ENCODE results near the gene UCK1.

UCK1 gene

DNA sequence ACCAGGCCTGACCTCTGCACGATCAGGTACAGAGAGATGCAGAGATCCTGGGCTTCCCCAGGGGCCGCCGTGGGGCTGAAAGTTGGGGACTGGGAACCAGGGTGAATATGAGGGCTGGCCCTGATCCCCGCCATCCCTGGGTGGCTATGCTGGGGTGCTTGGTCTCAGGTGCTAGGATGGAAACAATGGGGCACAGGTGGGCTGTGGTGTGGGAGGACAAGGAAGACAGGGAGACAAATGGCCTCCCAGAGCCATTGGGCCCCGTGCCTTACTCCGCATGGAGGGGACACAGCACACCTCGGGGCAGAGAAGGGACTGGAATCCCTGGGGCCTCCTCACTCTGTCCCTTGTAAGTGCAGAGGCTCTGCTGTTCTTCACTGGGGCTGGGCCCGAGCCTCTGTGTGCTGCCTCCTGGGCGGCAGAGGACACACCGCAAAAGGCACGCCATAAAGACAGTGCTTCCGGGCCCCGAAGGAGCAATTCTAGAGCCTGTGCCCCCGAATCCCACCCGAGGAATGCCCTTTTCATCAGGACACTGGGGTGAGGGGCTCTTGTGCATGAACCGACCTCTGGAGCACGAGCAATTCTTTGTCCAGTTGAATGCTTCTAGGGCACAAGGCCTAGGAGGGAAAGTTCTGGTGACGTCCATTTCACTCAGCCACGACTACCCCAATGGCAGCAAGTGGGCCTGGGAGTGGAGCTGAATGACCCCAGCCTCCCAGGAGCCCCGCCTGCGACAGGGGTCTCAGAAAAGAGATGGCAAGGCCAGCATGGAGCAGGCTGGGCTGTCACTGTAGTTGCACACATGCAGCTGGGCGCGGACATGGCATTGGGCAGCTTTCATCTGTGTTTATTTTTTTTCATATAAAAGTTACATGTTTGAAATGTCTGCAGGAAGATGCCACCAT lies 45.1 kb upstream of the UCK1 start:
- TF ChIP-seq, protein P1, sequence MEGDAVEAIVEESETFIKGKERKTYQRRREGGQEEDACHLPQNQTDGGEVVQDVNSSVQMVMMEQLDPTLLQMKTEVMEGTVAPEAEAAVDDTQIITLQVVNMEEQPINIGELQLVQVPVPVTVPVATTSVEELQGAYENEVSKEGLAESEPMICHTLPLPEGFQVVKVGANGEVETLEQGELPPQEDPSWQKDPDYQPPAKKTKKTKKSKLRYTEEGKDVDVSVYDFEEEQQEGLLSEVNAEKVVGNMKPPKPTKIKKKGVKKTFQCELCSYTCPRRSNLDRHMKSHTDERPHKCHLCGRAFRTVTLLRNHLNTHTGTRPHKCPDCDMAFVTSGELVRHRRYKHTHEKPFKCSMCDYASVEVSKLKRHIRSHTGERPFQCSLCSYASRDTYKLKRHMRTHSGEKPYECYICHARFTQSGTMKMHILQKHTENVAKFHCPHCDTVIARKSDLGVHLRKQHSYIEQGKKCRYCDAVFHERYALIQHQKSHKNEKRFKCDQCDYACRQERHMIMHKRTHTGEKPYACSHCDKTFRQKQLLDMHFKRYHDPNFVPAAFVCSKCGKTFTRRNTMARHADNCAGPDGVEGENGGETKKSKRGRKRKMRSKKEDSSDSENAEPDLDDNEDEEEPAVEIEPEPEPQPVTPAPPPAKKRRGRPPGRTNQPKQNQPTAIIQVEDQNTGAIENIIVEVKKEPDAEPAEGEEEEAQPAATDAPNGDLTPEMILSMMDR (conservative IDR thresholded peaks at IDR 0.05), result no peak
- no peak for TF ChIP-seq ZFX (IDR thresholded peaks at IDR 0.05)

DNA sequence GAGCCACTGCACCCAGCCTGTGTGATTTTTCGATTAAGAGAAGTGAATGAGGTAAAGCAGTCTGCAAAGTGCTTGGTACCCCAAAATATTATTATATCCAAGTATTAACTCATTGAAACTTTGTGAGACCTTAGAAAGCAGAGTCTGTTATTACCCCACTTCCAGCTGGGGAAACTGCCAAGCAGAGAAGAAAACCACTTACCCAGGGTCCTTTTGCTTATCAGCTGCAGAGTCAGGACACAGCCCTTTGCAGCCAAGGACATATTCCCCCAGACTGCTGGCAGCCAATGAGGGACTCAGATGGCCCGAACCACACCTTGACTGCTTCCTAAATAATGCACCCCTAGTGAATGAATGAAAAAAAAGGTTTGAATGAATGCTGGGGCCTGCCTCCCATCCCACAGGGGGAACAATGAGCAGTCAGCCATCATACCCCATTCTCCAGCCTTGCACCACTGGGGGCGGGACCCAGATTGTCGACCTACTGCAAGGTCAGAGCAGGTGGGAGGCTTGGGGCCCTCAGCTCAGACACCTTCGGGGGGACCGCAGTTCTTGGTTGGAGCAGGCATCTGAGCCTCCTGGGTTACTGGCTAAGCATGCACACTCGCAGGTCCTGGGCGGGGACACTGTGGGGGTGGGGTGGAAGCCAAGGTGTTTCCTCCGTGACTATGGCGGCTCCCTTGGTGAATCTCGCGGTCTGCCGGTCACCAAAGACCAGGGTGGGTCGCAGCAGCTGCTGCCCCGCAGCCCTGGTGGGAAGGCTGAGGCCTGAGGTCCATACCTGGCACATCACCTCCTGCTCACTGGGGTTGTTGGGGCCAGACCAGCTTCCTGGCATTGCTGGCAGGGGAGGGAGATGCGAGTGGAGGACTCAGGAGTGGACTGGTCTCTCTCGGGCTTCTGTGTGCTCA lies 43.9 kb upstream of the UCK1 start:
- no peak for TF ChIP-seq ZFX (IDR thresholded peaks at IDR 0.05)
- TF ChIP-seq, protein P1 (conservative IDR thresholded peaks at IDR 0.05), result no peak
- no peak overlapping the region for H3K27ac ChIP-seq

More for the DNA sequence above, 45.1 kb upstream of the UCK1 start:
- H3K27ac ChIP-seq, result no peak overlapping the region

DNA sequence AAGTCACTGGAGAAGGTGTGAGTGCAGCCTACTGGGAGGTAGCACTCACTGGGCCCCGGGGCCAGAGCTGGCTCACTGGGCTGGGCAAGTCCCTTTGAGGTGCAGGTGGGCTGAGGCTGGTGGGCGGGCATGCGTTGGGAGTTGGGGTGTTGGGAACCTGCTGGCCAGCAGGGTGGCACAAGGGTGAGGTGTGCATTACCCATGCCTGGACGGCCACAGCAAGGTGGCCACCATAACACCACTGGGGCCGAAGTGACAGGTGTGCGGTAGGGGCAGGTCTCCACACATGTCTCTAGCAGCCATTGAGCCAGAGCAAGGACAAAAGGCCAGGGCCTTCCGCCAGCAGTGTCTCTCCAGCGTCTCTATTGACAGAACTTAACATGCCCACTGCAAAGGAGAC lies 36.8 kb upstream of the UCK1 start:
- TF ChIP-seq ZFX (IDR thresholded peaks at IDR 0.05), result no peak
- TF ChIP-seq, protein P1 (conservative IDR thresholded peaks at IDR 0.05), result no peak
- H3K27ac ChIP-seq, result no peak overlapping the region

DNA sequence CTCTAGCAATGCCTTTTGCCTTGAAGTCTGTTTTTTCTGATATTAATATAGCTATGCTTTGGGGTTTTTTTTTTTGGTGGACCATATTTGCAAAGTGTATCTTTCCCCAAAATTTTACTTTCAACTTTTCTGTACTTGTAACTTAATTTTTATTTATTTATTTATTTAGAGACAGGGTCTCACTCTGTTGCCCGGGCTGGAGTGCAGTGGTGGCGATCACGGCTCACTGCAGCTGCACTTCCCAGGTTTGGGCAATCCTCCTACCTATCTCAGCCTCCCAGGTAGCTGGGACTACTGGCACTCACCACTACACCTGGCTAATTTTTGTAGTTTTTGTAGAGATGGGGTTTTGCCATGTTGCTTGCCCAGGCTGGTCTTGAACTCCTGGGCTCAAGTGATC lies 35.1 kb upstream of the UCK1 start:
- no peak overlapping the region for H3K27ac ChIP-seq
- TF ChIP-seq, protein P1 (conservative IDR thresholded peaks at IDR 0.05), result no peak
- no peak for TF ChIP-seq ZFX (IDR thresholded peaks at IDR 0.05)

DNA sequence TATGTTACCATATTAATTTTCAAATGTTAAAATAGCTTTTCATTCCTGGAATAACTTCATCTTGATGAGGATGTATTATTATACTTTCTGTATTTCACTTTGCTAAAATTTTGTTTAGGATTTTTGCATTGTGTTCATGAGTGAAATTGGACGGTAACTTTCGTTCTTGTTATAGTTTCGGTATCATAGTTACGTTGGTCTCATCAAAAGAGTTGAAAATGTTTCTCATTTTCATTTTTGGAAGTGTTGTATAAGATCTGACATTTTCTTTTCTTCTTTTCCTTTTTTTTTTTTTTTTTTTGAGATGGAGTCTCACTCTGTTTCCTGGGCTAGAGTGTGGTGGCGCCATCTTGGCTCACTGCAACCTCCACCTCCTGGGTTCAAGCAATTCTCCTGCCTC lies 34.3 kb upstream of the UCK1 start:
- TF ChIP-seq, protein P1 (conservative IDR thresholded peaks at IDR 0.05), result no peak
- no peak for TF ChIP-seq ZFX (IDR thresholded peaks at IDR 0.05)
- H3K27ac ChIP-seq, result no peak overlapping the region

DNA sequence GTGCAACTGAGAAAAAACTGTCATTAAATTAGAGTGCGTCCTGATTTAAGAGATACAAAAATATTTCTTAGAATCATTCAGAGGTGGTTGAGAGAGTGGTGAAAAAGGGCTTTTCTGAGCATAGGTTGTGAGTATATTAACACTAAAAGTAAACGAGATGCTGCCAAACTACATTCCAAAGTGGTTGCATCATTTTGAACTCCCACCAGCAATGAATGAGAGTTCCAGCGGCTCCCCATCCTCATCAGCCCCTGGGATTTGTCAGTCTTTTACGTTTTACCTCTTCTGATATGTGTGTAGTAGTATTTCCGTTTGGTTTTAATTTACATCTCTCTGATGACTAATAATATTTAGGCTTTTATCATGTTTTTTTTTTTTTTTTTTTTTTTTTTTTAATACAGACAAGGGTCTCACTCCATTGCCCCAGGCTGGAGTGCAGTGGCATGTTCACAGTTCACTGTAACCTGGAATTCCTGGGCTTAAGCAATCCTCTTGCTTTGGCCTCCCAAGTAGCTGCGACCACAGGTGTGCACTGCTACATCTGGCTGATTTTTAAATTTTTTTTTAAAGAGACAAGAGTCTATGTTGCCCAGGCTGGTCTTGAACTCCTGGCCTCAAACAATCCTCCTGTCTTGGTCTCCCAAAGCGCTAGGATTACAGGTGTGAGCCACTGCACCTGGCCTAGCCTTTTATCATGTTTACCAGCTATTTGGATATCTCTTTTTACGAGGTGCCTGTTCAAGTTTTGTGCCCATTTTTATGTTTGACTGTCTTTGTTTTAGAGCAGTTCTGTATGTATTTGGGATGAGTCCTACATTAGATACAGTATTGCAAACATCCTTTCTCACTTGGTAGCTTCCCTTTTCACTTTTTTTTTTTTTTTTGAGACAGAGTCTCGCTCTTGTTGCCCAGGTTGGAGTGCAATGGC lies 31.2 kb upstream of the UCK1 start:
- H3K27ac ChIP-seq, result no peak overlapping the region
- no peak for TF ChIP-seq ZFX (IDR thresholded peaks at IDR 0.05)
- TF ChIP-seq, protein P1 (conservative IDR thresholded peaks at IDR 0.05), result no peak
